GM23338 (cell line): Measurements from ENCODE around the gene CYP4F8. TPM values are rescaled to one million over a fixed set of nuclear protein-coding genes. Genes with fewer than 3 reads are reported as not detected.

Source experiments
- ATAC-seq: fragments of 200-7000 bp; cut with Tn5 transposase; 3 replicates; pipeline ENCODE4 v1.9.1; 2020
- DNase-seq: peaks from one replicate; pipeline ENCODE4 v3.0.0-alpha.2; 2015; ENCODE audit warnings: low spot score
- H2AFZ ChIP-seq: fragments of 200-600 bp; sonication (generic); 2 replicates; pipeline ENCODE4 v1.8.0; 2016; ENCODE audit warnings: antibody characterized with exemption, mild to moderate bottlenecking, moderate library complexity
- H3F3A ChIP-seq: fragments of 200-600 bp; sonication (generic); replicated peaks from 2 replicates; pipeline ENCODE4 v1.8.0; 2017; ENCODE audit warnings: antibody characterized with exemption, mixed run types, low read depth
- H3K27ac ChIP-seq: fragments of 200-600 bp; sonication (generic); 2 replicates; pipeline ENCODE4 v1.6.1; 2016; ENCODE audit warnings: low read depth
- H3K27me3 ChIP-seq: fragments of 200-600 bp; sonication (generic); 2 replicates; pipeline ENCODE4 v1.8.0; 2016; ENCODE audit warnings: mild to moderate bottlenecking, mixed run types, moderate library complexity; ENCODE audit not compliant: insufficient read depth
- H3K36me3 ChIP-seq: fragments of 200-600 bp; sonication (generic); 2 replicates; pipeline ENCODE4 v1.8.0; 2016; ENCODE audit warnings: mild to moderate bottlenecking; ENCODE audit not compliant: insufficient read depth
- H3K4me1 ChIP-seq: fragments of 200-600 bp; sonication (generic); 2 replicates; pipeline ENCODE4 v1.8.0; 2016; ENCODE audit warnings: mild to moderate bottlenecking, moderate library complexity; ENCODE audit not compliant: insufficient read depth
- H3K4me2 ChIP-seq: fragments of 200-600 bp; sonication (generic); 2 replicates; pipeline ENCODE4 v1.7.1; 2017; ENCODE audit warnings: mixed run types
- H3K4me3 ChIP-seq: fragments of 200-600 bp; sonication (generic); 2 replicates; pipeline ENCODE4 v1.6.1; 2016; ENCODE audit warnings: mixed run types
- H3K79me2 ChIP-seq: fragments of 200-600 bp; sonication (generic); replicated peaks from 2 replicates; pipeline ENCODE4 v1.8.0; 2017; ENCODE audit warnings: mild to moderate bottlenecking; ENCODE audit not compliant: insufficient read depth
- H3K9me2 ChIP-seq: fragments of 200-600 bp; sonication (generic); 2 replicates; pipeline ENCODE4 v1.8.0; 2017; ENCODE audit not compliant: insufficient read depth
- H4K20me1 ChIP-seq: fragments of 200-600 bp; sonication (generic); replicated peaks from 2 replicates; pipeline ENCODE4 v1.8.0; 2017; ENCODE audit warnings: mild to moderate bottlenecking; ENCODE audit not compliant: insufficient read depth
- H3K27ac Mint-ChIP-seq: 2 replicates; pipeline ENCODE4 v1.8.0; 2020; ENCODE audit warnings: inconsistent platforms, mild to moderate bottlenecking, moderate library complexity, mixed read lengths
- H3K27me3 Mint-ChIP-seq: 3 replicates; pipeline ENCODE4 v1.8.0; 2022; ENCODE audit warnings: low read depth, mild to moderate bottlenecking, moderate library complexity, mixed read lengths, inconsistent platforms; ENCODE audit not compliant: insufficient read depth, poor library complexity
- H3K36me3 Mint-ChIP-seq: 3 replicates; pipeline ENCODE4 v1.8.0; 2021; ENCODE audit warnings: low read depth, mild to moderate bottlenecking, inconsistent platforms, moderate library complexity, mixed read lengths
- H3K4me1 Mint-ChIP-seq: 3 replicates; pipeline ENCODE4 v1.8.0; 2020; ENCODE audit warnings: mild to moderate bottlenecking, inconsistent platforms, mixed read lengths
- H3K4me3 Mint-ChIP-seq: 3 replicates; pipeline ENCODE4 v1.8.0; 2021; ENCODE audit warnings: moderate library complexity, mild to moderate bottlenecking, inconsistent platforms, mixed read lengths
- H3K9me3 Mint-ChIP-seq: 3 replicates; pipeline ENCODE4 v1.8.0; 2020; ENCODE audit warnings: moderate library complexity, mild to moderate bottlenecking, inconsistent platforms, mixed read lengths
- CREB1 ChIP-seq: fragments of 250-450 bp; sonication (Bioruptor Pico); IDR thresholded peaks from 2 replicates; pipeline ENCODE4 v1.5.0; 2020; ENCODE audit warnings: low read depth, mild to moderate bottlenecking, moderate library complexity
- EZH2phosphoT487 ChIP-seq: fragments of 200-600 bp; sonication (generic); IDR thresholded peaks from one replicate; pipeline ENCODE4 v1.8.1; 2018; ENCODE audit warnings: antibody characterized with exemption; ENCODE audit not compliant: unreplicated experiment
- NANOG ChIP-seq: IDR thresholded peaks from 2 replicates; pipeline ENCODE4 v1.6.1; 2016; ENCODE audit warnings: antibody characterized with exemption, borderline replicate concordance
- POLR2AphosphoS5 ChIP-seq: IDR thresholded peaks from 2 replicates; pipeline ENCODE4 v1.6.1; 2016; ENCODE audit warnings: antibody characterized with exemption, low read depth
- polyA plus RNA-seq: library from polyadenylated mRNA; unstranded; fragments of >200 nt; fragmentation: Nextera tagmentation; extraction: Ambion mirVana; gene quantifications from 2 replicates; pipeline ENCODE4 v1.2.1, GENCODE V29; 2016
- total RNA-seq: library from RNA; depleted of rRNA; stranded (reverse); fragments of >200 nt; shearing (Covaris generic); gene quantifications from 2 replicates; pipeline ENCODE4 v1.2.3, GENCODE V29; 2014
- TF ChIP-seq, protein P1 (sequence below): IDR thresholded peaks from 2 replicates; pipeline ENCODE4 v1.6.1; 2016; ENCODE audit warnings: antibody characterized with exemption
- TF ChIP-seq, protein P2 (sequence below), 2 experiments: fragments of 200-600 bp in 1 of 2; sonication (generic) in 1 of 2; conservative IDR thresholded peaks; 2 replicates each; pipeline versions ENCODE4 v1.5.1 to v1.6.1; 2016 to 2017; ENCODE audit warnings: antibody characterized with exemption in 2 of 2, low read depth in 2 of 2, mild to moderate bottlenecking in 2 of 2, moderate library complexity in 1 of 2
- TF ChIP-seq, protein P3 (sequence below): IDR thresholded peaks from one replicate; pipeline ENCODE4 v1.6.1; 2018; ENCODE audit warnings: antibody characterized with exemption; ENCODE audit not compliant: unreplicated experiment

Gene CYP4F8
- total and polyA plus RNA-seq, 2 experiments from 2014 or later, result not detected

GRCh38 chr19:15584541-15585115 is 30.4 kb upstream of the CYP4F8 start:
- Histone ChIP-seq H4K20me1 (no peaks in the 10 kb centered on the region), H3K27ac (no peak overlapping the region), H3K27me3 (no peaks in the 10 kb centered on the region), H3K36me3 (no peaks in the 10 kb centered on the region), H2AFZ (peak overlapping the region; percentile 81; the same call in 1 of the 2 replicates), H3F3A (no peaks in the 10 kb centered on the region), H3K79me2 (no peaks in the 10 kb centered on the region), H3K4me1 (no peaks in the 10 kb centered on the region), H3K4me2 (peak overlapping the region; percentile 68), H3K4me3 (peak overlapping the region; percentile 44; the same call in 1 of the 2 replicates), H3K9me2 (no peaks in the 10 kb centered on the region)
- Mint-ChIP-seq H3K4me3 (no peak overlapping the region), H3K4me1 (no peaks in the 10 kb centered on the region), H3K9me3 (peaks cover 88% of the 10 kb centered on the region), H3K27ac (no peak overlapping the region), H3K36me3 (peaks cover 31% of the 10 kb centered on the region), H3K27me3 (no peaks in the 10 kb centered on the region)
- ATAC-seq (peak; percentile 97), DNase-seq (peak; percentile 91)
- TF ChIP-seq, protein P1, sequence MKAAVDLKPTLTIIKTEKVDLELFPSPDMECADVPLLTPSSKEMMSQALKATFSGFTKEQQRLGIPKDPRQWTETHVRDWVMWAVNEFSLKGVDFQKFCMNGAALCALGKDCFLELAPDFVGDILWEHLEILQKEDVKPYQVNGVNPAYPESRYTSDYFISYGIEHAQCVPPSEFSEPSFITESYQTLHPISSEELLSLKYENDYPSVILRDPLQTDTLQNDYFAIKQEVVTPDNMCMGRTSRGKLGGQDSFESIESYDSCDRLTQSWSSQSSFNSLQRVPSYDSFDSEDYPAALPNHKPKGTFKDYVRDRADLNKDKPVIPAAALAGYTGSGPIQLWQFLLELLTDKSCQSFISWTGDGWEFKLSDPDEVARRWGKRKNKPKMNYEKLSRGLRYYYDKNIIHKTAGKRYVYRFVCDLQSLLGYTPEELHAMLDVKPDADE, result no peak
- TF ChIP-seq, protein P2, sequence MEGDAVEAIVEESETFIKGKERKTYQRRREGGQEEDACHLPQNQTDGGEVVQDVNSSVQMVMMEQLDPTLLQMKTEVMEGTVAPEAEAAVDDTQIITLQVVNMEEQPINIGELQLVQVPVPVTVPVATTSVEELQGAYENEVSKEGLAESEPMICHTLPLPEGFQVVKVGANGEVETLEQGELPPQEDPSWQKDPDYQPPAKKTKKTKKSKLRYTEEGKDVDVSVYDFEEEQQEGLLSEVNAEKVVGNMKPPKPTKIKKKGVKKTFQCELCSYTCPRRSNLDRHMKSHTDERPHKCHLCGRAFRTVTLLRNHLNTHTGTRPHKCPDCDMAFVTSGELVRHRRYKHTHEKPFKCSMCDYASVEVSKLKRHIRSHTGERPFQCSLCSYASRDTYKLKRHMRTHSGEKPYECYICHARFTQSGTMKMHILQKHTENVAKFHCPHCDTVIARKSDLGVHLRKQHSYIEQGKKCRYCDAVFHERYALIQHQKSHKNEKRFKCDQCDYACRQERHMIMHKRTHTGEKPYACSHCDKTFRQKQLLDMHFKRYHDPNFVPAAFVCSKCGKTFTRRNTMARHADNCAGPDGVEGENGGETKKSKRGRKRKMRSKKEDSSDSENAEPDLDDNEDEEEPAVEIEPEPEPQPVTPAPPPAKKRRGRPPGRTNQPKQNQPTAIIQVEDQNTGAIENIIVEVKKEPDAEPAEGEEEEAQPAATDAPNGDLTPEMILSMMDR (conservative IDR thresholded peaks at IDR 0.05; ENCODE audit: low read depth in 2 of 2), result peak; percentile 77 to 82

DNA sequence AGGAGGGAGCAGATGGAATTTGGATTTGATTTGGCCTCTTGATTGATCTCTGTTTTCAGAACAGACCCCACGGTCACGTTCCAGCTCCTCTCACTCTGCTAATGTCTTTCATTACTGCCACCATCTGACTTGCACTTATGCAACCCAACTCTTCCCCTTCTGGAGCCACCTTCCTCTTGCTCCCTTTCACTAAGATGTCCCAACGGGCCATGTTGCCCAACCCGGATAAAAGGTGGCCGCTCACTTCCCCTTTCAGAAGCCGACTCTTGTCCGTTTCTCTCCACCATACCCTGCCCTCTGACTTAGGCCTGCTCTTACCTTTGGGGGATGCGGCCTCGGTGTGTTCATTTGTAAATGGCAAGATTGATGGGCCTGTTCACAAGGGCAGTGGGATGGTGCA is 27.4 kb upstream of the CYP4F8 start:
- H3K4me2 ChIP-seq, result no peak overlapping the region
- H2AFZ ChIP-seq, result no peak overlapping the region
- ATAC-seq (no peak), DNase-seq (no peak)
- peaks cover 3% of the 10 kb centered on the region for H3K27me3 Mint-ChIP-seq
- H3K4me3 ChIP-seq, result no peak overlapping the region
- H3K9me3 Mint-ChIP-seq, result peaks cover 95% of the 10 kb centered on the region
- no peaks in the 10 kb centered on the region for H4K20me1 ChIP-seq
- H3K36me3 Mint-ChIP-seq, result peaks cover 42% of the 10 kb centered on the region
- no peak overlapping the region for H3K27ac Mint-ChIP-seq
- H3K27me3 ChIP-seq, result no peaks in the 10 kb centered on the region
- no peaks in the 10 kb centered on the region; the same call in 1 of the 2 replicates for H3K36me3 ChIP-seq
- no peaks in the 10 kb centered on the region for H3K4me1 Mint-ChIP-seq
- no peak overlapping the region for H3K4me3 Mint-ChIP-seq
- no peaks in the 10 kb centered on the region for H3F3A ChIP-seq
- no peaks in the 10 kb centered on the region for H3K9me2 ChIP-seq
- no peaks in the 10 kb centered on the region for H3K4me1 ChIP-seq
- no peaks in the 10 kb centered on the region for H3K79me2 ChIP-seq
- no peak overlapping the region for H3K27ac ChIP-seq
- TF ChIP-seq CREB1 (CRISPR knock-in tag) (no peak), POLR2AphosphoS5 (no peak), EZH2phosphoT487 (no peak), NANOG (no peak)
- TF ChIP-seq, protein P1, result no peak
- TF ChIP-seq, protein P3, sequence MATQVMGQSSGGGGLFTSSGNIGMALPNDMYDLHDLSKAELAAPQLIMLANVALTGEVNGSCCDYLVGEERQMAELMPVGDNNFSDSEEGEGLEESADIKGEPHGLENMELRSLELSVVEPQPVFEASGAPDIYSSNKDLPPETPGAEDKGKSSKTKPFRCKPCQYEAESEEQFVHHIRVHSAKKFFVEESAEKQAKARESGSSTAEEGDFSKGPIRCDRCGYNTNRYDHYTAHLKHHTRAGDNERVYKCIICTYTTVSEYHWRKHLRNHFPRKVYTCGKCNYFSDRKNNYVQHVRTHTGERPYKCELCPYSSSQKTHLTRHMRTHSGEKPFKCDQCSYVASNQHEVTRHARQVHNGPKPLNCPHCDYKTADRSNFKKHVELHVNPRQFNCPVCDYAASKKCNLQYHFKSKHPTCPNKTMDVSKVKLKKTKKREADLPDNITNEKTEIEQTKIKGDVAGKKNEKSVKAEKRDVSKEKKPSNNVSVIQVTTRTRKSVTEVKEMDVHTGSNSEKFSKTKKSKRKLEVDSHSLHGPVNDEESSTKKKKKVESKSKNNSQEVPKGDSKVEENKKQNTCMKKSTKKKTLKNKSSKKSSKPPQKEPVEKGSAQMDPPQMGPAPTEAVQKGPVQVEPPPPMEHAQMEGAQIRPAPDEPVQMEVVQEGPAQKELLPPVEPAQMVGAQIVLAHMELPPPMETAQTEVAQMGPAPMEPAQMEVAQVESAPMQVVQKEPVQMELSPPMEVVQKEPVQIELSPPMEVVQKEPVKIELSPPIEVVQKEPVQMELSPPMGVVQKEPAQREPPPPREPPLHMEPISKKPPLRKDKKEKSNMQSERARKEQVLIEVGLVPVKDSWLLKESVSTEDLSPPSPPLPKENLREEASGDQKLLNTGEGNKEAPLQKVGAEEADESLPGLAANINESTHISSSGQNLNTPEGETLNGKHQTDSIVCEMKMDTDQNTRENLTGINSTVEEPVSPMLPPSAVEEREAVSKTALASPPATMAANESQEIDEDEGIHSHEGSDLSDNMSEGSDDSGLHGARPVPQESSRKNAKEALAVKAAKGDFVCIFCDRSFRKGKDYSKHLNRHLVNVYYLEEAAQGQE, result no peak
